Mammary epithelial cell (primary cell): ENCODE data around the gene CHRNA4.

Source experiments
- CTCF ChIP-seq, 2 donors: IDR thresholded peaks in 1 of 2; conservative IDR thresholded peaks in 1 of 2; 2 replicates each; pipeline ENCODE4 v1.5.1; 2011 to 2012; ENCODE audit warnings: inconsistent platforms in 2 of 2, low read length in 2 of 2, mild to moderate bottlenecking in 2 of 2, control low read depth in 1 of 2, low read depth in 1 of 2; ENCODE audit not compliant: insufficient read depth in 1 of 2; ENCODE audit errors: extremely low read depth in 1 of 2
- EZH2 ChIP-seq: IDR thresholded peaks from 2 replicates; pipeline ENCODE4 v1.6.1; 2012; ENCODE audit warnings: low read length, inconsistent platforms, borderline replicate concordance

- TF ChIP-seq CTCF (conservative IDR thresholded peaks at IDR 0.05 in 1 of 2, IDR thresholded peaks at IDR 0.05 in 1 of 2; ENCODE audit: extremely low read depth in 1 of 2, insufficient read depth in 1 of 2, low read depth in 1 of 2, low read length in 2 of 2) (no peak), EZH2 (no peak)
Measured at GRCh38 chr20:63346131-63347080, 14.7 kb downstream of the CHRNA4 start.
